DLD1 (cell line): Measurements from ENCODE around the gene FRG1.
"Not testable (repeated sequence)": the region's sequence is repeated elsewhere in the genome, so short reads cannot be mapped to it uniquely, and the experiment has no call there.

ENCODE experiments used
- in situ Hi-C: cut with HindIII; loops from 2 replicates; pipeline ENCODE4 v1.10.0; 2017; ENCODE audit warnings: low sequenced_read_pairs

Gene FRG1

DNA sequence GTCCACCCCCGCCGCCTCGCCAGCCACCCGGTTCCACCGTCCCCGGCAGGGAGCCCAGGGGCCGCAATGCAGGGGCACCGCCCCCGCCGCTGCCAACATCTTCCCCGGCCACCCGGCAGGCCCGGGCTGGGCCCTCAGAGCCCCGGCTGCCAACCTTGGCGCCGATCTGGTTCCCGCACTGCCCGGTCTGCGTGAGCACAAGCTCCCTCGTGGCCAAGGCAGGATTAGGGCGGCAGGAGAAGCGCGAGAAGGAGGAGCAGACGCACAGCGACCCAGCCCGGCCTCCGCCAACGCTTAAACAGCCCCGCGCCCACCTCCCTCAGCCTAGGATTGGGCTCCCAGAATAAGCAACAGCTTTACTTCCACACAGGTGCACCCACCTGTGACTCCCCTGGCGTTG lies 44.0 kb downstream of the FRG1 start:
- in situ Hi-C loops = not testable (repeated sequence)

DNA sequence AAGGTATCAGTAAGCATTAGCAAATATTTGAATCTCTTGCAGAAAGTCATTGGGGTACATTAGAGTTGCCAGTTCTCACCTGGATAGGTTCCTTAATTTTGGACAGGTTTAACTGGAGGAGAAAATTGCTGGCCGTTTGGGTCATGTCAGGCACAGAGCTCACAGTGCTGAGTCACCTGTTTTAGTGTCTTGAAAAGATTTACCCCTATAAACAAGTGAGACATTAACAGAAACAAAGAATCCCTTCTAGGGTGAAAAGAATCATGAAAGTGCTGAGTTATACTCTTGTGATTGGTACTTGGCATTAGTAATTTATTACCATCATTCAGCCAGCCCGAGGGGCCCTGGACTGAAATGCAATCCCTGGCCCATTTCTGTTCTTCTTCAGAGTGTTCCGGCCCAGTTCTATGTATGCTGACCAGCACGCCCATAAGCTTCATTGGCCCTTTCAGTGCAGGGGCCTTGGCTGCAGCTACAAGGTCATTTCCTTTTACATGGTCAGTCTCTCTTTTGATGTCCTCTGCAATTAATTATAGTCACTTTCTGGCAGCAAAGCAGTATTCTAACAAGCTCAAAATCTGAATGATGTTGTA lies 45.1 kb downstream of the FRG1 start:
- in situ Hi-C loops = not testable (repeated sequence)

DNA sequence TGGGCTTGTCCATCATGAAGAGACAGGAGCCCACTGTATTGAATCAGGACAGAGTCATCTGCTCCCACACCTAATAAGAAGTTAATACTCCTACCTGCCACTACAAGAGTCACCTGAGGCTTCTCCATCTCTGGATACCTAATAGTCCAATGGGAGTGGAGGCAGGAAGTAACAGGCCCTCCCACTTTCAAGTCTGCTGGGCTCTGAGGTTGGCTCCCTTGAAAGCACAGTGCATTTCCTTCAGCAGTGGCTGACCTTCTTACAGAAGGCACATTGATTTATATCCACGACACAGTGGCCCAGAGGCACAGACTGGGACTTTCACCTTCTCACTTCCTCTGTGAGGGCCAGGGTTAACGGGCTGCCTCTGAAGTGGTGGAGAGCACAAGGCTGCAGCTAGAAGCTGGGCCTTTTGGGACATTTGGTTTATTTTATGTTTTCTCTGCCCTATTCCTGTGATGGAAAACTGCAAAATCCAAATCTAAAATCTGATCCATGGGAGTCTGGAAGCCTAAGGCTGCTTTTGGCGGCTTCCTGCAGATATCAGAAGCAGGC lies 48.3 kb downstream of the FRG1 start:
- in situ Hi-C loops = no loop called here

DNA sequence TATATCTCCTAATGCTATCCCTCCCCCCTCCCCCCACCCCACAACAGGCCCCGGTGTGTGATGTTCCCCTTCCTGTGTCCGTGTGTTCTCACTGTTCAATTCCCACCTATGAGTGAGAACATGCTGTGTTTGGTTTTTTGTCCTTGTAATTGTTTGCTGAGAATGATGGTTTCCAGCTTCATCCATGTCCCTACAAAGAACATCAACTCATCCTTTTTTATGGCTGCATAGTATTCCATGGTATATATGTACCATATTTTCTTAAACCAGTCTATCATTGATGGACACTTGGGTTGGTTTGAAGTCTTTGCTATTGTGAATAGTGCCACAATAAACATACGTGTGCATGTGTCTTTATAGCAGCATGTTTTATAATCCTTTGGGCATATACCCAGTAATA lies 49.3 kb downstream of the FRG1 start:
- in situ Hi-C loops = not testable (repeated sequence)
